KMS-11 (cell line): ENCODE data around the gene TCAF1.
"Not testable (repeated sequence)": the region's sequence is repeated elsewhere in the genome, so short reads cannot be mapped to it uniquely, and the experiment has no call there.

Experiments
- H2AFZ ChIP-seq: fragments of 200-600 bp; sonication (generic); 2 replicates; pipeline ENCODE4 v1.6.1; 2016; ENCODE audit warnings: antibody characterized with exemption, mixed run types, low read depth
- H3K27ac ChIP-seq: fragments of 200-600 bp; sonication (generic); 2 replicates; pipeline ENCODE4 v1.6.1; 2016; ENCODE audit warnings: mild to moderate bottlenecking, mixed run types
- H3K27me3 ChIP-seq: fragments of 200-600 bp; sonication (generic); 2 replicates; pipeline ENCODE4 v1.6.1; 2017; ENCODE audit warnings: mild to moderate bottlenecking, low read depth, mixed run types, moderate library complexity; ENCODE audit not compliant: insufficient read depth
- H3K36me3 ChIP-seq: fragments of 200-600 bp; sonication (generic); 2 replicates; pipeline ENCODE4 v1.6.1; 2017; ENCODE audit warnings: mild to moderate bottlenecking, mixed run types; ENCODE audit not compliant: insufficient read depth
- H3K4me1 ChIP-seq: fragments of 200-600 bp; sonication (generic); 2 replicates; pipeline ENCODE4 v1.6.1; 2016; ENCODE audit warnings: mild to moderate bottlenecking, low read depth, mixed run types; ENCODE audit not compliant: poor library complexity, severe bottlenecking
- H3K4me2 ChIP-seq: fragments of 200-600 bp; sonication (generic); 2 replicates; pipeline ENCODE4 v1.7.0; 2016; ENCODE audit warnings: mild to moderate bottlenecking, mixed run types
- H3K4me3 ChIP-seq: fragments of 200-600 bp; sonication (generic); IDR thresholded peaks from 2 replicates; pipeline ENCODE4 v1.6.1; 2017; ENCODE audit warnings: low read depth, low read length, mixed read lengths; ENCODE audit not compliant: insufficient read depth
- H3K79me2 ChIP-seq: fragments of 200-600 bp; sonication (generic); 2 replicates; pipeline ENCODE4 v1.6.1; 2016; ENCODE audit warnings: low read depth, mixed run types; ENCODE audit not compliant: insufficient read depth
- H3K9ac ChIP-seq: fragments of 200-600 bp; sonication (generic); 2 replicates; pipeline ENCODE4 v1.6.1; 2016; ENCODE audit warnings: mild to moderate bottlenecking, mixed run types
- H4K20me1 ChIP-seq: fragments of 200-600 bp; sonication (generic); 2 replicates; pipeline ENCODE4 v1.6.1; 2016; ENCODE audit warnings: mild to moderate bottlenecking, mixed run types; ENCODE audit not compliant: insufficient read depth
- CTCF ChIP-seq: fragments of 200-600 bp; sonication (generic); conservative IDR thresholded peaks from 2 replicates; pipeline ENCODE4 v1.6.1; 2017; ENCODE audit warnings: low read depth, mild to moderate bottlenecking, antibody characterized with exemption, low read length, moderate library complexity, mixed read lengths

The TCAF1 gene

GRCh38 chr7:143882020-143882603, 19.9 kb downstream of the TCAF1 start:
- no peaks in the 10 kb centered on the region for H3K36me3 ChIP-seq
- H4K20me1 ChIP-seq, result no peaks in the 10 kb centered on the region
- H3K9ac ChIP-seq, result no peak overlapping the region
- no peak overlapping the region for H2AFZ ChIP-seq
- no peaks in the 10 kb centered on the region for H3K27me3 ChIP-seq
- no peaks in the 10 kb centered on the region for H3K79me2 ChIP-seq
- H3K4me2 ChIP-seq, result no peak overlapping the region
- H3K4me1 ChIP-seq, result no peaks in the 10 kb centered on the region
- no peak for TF ChIP-seq CTCF
- H3K27ac ChIP-seq, result no peak overlapping the region
- H3K4me3 ChIP-seq, result no peak overlapping the region

GRCh38 chr7:143878884-143879283, 23.1 kb downstream of the TCAF1 start:
- Histone ChIP-seq H2AFZ (no peak overlapping the region), H3K79me2 (no peaks in the 10 kb centered on the region), H4K20me1 (no peaks in the 10 kb centered on the region), H3K27ac (no peak overlapping the region), H3K27me3 (no peaks in the 10 kb centered on the region), H3K9ac (no peak overlapping the region), H3K4me1 (no peaks in the 10 kb centered on the region), H3K4me2 (no peak overlapping the region), H3K36me3 (no peaks in the 10 kb centered on the region), H3K4me3 (no peak overlapping the region)
- no peak for TF ChIP-seq CTCF

- H3K4me1 ChIP-seq, result no peaks in the 10 kb centered on the region
- H3K4me2 ChIP-seq, result no peak overlapping the region
- no peaks in the 10 kb centered on the region for H3K27me3 ChIP-seq
- H3K9ac ChIP-seq, result no peak overlapping the region
- H3K27ac ChIP-seq, result no peak overlapping the region
- no peaks in the 10 kb centered on the region for H4K20me1 ChIP-seq
- H3K4me3 ChIP-seq, result no peak overlapping the region
- TF ChIP-seq CTCF, result no peak
- H3K79me2 ChIP-seq, result no peaks in the 10 kb centered on the region
- no peak overlapping the region for H2AFZ ChIP-seq
- no peaks in the 10 kb centered on the region for H3K36me3 ChIP-seq
Observed at GRCh38 chr7:143877098-143877497, 24.9 kb downstream of the TCAF1 start.

- H3K9ac ChIP-seq, result no peak overlapping the region
- H3K36me3 ChIP-seq, result no peaks in the 10 kb centered on the region
- no peak overlapping the region for H3K4me2 ChIP-seq
- H4K20me1 ChIP-seq, result no peaks in the 10 kb centered on the region
- TF ChIP-seq CTCF, result no peak
- H3K4me1 ChIP-seq, result no peaks in the 10 kb centered on the region
- H3K27me3 ChIP-seq, result no peaks in the 10 kb centered on the region
- H3K79me2 ChIP-seq, result no peaks in the 10 kb centered on the region
- no peak overlapping the region for H2AFZ ChIP-seq
- H3K4me3 ChIP-seq, result no peak overlapping the region
- no peak overlapping the region for H3K27ac ChIP-seq
Observed at GRCh38 chr7:143876218-143876617, 25.8 kb downstream of the TCAF1 start.

- H3K27me3 ChIP-seq, H2AFZ ChIP-seq, H3K4me2 ChIP-seq, H3K36me3 ChIP-seq, H4K20me1 ChIP-seq, H3K79me2 ChIP-seq, H3K9ac ChIP-seq, H3K4me1 ChIP-seq, H3K4me3 ChIP-seq, H3K27ac ChIP-seq: not testable (repeated sequence)
Observed at GRCh38 chr7:143873242-143873641, 28.7 kb downstream of the TCAF1 start.

- H3K4me2 ChIP-seq, result not testable (repeated sequence)
Observed at GRCh38 chr7:143871534-143871933, 30.4 kb downstream of the TCAF1 start.

GRCh38 chr7:143857994-143858393, 44.0 kb downstream of the TCAF1 start:
- not testable (repeated sequence) for H3K4me1 ChIP-seq, H3K27me3 ChIP-seq, H3K27ac ChIP-seq, H3K4me2 ChIP-seq, H2AFZ ChIP-seq, H4K20me1 ChIP-seq, H3K9ac ChIP-seq, H3K79me2 ChIP-seq, H3K4me3 ChIP-seq, H3K36me3 ChIP-seq

More at GRCh38 chr7:143871534-143871933, 30.4 kb downstream of the TCAF1 start:
- H3K27ac ChIP-seq, H3K36me3 ChIP-seq, H3K4me1 ChIP-seq, H3K9ac ChIP-seq, H3K79me2 ChIP-seq, H4K20me1 ChIP-seq, H3K27me3 ChIP-seq, H3K4me3 ChIP-seq, H2AFZ ChIP-seq: not testable (repeated sequence)
